HL-60 (cell line): ENCODE results near the gene TRIP13.

Source experiments
- CTCF ChIP-seq: IDR thresholded peaks from one replicate; pipeline ENCODE4 v1.5.1; 2011; ENCODE audit warnings: low read length, control low read depth, inconsistent platforms; ENCODE audit not compliant: insufficient read depth
- GABPA ChIP-seq: IDR thresholded peaks from 2 replicates; pipeline ENCODE4 v1.6.1; 2012; ENCODE audit warnings: low read depth
- POLR2AphosphoS5 ChIP-seq: IDR thresholded peaks from 2 replicates; pipeline ENCODE4 v1.6.1; 2012; ENCODE audit warnings: low read depth

DNA sequence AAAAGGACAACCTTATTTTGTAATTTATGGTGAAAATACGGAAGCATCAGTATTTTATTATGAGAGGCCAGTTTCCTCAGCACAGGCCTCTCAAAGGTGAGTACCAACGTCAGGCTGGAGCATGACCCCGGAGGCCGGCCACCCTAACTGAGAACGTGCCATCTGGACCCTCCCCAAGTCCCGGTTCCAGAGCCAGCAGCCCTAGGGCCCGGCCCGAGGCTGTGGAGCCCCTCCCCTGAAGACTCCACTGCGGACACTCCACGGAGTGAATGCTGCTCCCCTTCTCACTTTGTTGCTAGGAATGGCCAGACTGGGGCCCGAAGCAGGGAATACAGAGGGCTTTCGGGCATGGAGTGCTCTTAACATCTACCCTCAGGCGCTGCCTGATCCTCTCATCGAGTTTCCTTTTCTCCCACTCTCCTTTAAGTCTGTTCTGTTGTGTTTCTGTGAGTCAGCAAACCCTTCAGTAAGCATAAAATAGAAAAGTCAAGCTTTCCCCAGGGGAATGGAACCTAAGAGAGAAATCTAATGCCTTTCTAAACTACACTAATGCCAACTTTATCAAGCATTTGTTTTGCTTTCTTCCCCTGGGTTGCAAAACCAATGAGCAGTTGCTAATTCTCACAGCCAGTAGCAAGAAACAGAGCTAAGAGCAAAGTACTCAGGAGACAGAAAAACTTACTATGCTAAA lies 4.6 kb upstream of the TRIP13 start:
- TF ChIP-seq CTCF (no peak), POLR2AphosphoS5 (no peak), GABPA (no peak)
